Calu3 (cell line): ENCODE data around the gene NAE1. TPM values are rescaled to one million over a fixed set of nuclear protein-coding genes. Genes with fewer than 3 reads are reported as not detected.

Experiments
- BruUV-seq: library from RNA; stranded (reverse); fragments of 400-500 nt; replicated peaks from 2 replicates; lab custom pipeline; 2021; lab: Mats Ljungman, UMichigan
- CTCF ChIA-PET: fragments of 300-600 bp; sonication (Branson Sonifier 250); formaldehyde crosslinking; loops from one replicate; lab custom pipeline; 2022; ENCODE audit warnings: antibody characterized with exemption; lab: Charles Lee
- DNase-seq: peaks from one replicate; pipeline ENCODE4 v3.0.0; 2022
- H3K27ac Mint-ChIP-seq: one replicate; pipeline ENCODE4 v1.8.0; 2022; ENCODE audit warnings: mixed read lengths; ENCODE audit not compliant: unreplicated experiment
- H3K27me3 Mint-ChIP-seq: one replicate; pipeline ENCODE4 v1.8.0; 2022; ENCODE audit warnings: mixed read lengths; ENCODE audit not compliant: unreplicated experiment
- H3K36me3 Mint-ChIP-seq: one replicate; pipeline ENCODE4 v1.8.0; 2022; ENCODE audit warnings: mild to moderate bottlenecking, moderate library complexity, mixed read lengths; ENCODE audit not compliant: insufficient read depth, unreplicated experiment
- H3K4me1 Mint-ChIP-seq: one replicate; pipeline ENCODE4 v1.8.0; 2022; ENCODE audit warnings: mild to moderate bottlenecking, low read depth, mixed read lengths; ENCODE audit not compliant: unreplicated experiment
- H3K4me3 Mint-ChIP-seq: one replicate; pipeline ENCODE4 v1.8.0; 2022; ENCODE audit warnings: mild to moderate bottlenecking, low read depth, moderate library complexity, mixed read lengths; ENCODE audit not compliant: unreplicated experiment
- H3K9me3 Mint-ChIP-seq: one replicate; pipeline ENCODE4 v1.8.0; 2022; ENCODE audit warnings: low read depth, mixed read lengths; ENCODE audit not compliant: unreplicated experiment
- CTCF ChIP-seq: fragments of 200-600 bp; IDR thresholded peaks from one replicate; pipeline ENCODE4 v1.8.0; 2022; ENCODE audit warnings: antibody characterized with exemption; ENCODE audit not compliant: unreplicated experiment
- intact Hi-C: fragments of 100-400 bp; cut with micrococcal nuclease; formaldehyde crosslinking; loops from one replicate; pipeline ENCODE4 v1.10.0; 2022; ENCODE audit not compliant: unreplicated experiment
- total RNA-seq: library from RNA; stranded (reverse); gene quantifications from 2 replicates; pipeline ENCODE4 v1.2.3, GENCODE V29; 2022

The NAE1 gene
- total RNA-seq, 1 experiment from 2014 or later = 79.4 TPM

- peaks cover 81% of the 10 kb centered on the region for H3K27me3 Mint-ChIP-seq
- no TSS peak for BruUV-seq
- intact Hi-C loops = no loop called here
- no peak overlapping the region for H3K4me3 Mint-ChIP-seq
- peaks cover 8% of the 10 kb centered on the region for H3K4me1 Mint-ChIP-seq
- DNase-seq = no peak
- CTCF ChIA-PET = no interaction called here
- H3K36me3 Mint-ChIP-seq = no peaks in the 10 kb centered on the region
- TF ChIP-seq CTCF = no peak
- no peaks in the 10 kb centered on the region for H3K9me3 Mint-ChIP-seq
- H3K27ac Mint-ChIP-seq = no peak overlapping the region
These were observed 10.6 kb upstream of the NAE1 start for GRCh38 chr16:66841366-66841765.

DNA sequence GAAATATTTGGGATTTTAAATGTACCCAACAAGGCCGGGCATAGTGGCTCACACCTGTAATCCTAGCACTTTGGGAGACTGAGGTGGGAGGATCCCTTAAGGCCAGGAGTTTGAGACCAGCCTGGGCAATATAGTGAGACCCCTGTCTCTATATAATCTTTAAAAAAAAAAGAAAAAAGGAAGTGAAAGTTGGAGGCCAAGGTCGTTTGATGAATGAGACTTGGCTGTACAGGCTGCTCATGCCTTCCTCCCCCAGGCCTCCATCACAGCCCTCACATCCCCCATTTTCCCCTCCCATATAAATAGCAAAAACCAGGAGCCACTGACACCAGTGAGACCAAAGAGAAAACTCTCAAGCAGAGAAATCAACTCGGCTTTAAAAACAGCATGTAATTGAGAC is 10.1 kb upstream of the NAE1 start:
- CTCF ChIA-PET = no interaction called here
- H3K27ac Mint-ChIP-seq = no peak overlapping the region
- BruUV-seq = no TSS peak
- no peak for TF ChIP-seq CTCF
- H3K36me3 Mint-ChIP-seq = no peaks in the 10 kb centered on the region
- H3K4me3 Mint-ChIP-seq = no peak overlapping the region
- H3K27me3 Mint-ChIP-seq = peaks cover 76% of the 10 kb centered on the region
- H3K4me1 Mint-ChIP-seq = peaks cover 8% of the 10 kb centered on the region
- no peaks in the 10 kb centered on the region for H3K9me3 Mint-ChIP-seq
- intact Hi-C loops = no loop called here
- no peak for DNase-seq

DNA sequence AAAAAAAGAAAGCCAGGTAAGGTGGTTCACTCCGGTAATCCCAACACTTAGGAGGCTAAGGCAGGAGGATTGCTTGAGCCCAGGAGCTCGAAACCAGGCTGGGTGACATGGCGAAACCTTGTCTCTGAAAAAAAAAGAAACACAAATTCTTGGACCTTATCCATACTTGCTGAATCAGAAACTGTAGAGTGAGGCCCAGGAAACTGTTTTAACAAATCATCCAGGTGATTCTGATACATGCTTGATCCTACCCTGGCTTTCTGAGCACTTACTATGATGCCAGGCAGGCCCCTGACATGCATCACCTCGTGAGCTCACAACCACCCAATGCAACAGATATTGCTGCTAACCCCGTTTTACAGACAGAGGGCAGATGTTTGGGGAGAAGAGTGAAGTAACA is 4.0 kb upstream of the NAE1 start:
- CTCF ChIA-PET = interaction anchor here (1.0 to 1.3 kb wide), 2 partner anchors 8 to 33 kb away, joined by 3 to 10 read pairs; no protein-coding TSS in a partner anchor
- no peak for DNase-seq
- peaks cover 10% of the 10 kb centered on the region for H3K36me3 Mint-ChIP-seq
- no peak overlapping the region for H3K27ac Mint-ChIP-seq
- no peaks in the 10 kb centered on the region for H3K4me1 Mint-ChIP-seq
- H3K27me3 Mint-ChIP-seq = peaks cover 49% of the 10 kb centered on the region
- no peaks in the 10 kb centered on the region for H3K9me3 Mint-ChIP-seq
- TF ChIP-seq CTCF = no peak
- BruUV-seq = no TSS peak
- H3K4me3 Mint-ChIP-seq = no peak overlapping the region
- intact Hi-C loops = no loop called here

DNA sequence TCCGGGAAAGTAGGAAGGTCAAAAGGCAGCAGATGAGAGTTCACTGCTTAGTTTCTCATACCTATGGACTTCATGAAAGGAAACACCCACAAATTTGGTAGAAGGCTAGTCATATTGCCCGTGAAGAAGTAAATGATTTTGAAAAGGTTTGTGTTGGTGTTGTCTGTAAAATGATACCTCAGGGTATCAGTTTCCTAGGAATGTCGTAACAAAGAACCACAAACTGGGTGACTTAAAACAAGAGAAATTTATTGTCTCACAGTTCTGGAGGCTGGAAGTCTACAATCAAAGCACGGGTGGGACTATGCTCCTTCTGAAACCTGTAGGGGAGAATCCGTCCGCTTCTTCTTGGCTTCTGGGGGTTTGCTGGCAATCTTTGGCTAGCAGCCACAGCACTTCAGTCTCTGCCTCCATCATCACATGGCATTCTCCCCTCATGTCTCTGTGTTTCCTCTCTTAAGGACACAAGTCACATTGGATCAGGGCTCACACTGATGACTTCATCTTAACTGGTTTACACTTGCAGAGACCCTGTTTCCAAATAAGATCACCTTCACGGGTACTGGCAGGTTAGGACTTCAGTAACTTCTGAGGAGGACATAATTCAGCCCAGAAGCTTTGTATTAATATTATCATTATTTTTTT is 2.0 kb upstream of the NAE1 start:
- intact Hi-C loops = no loop called here
- peaks cover 15% of the 10 kb centered on the region for H3K36me3 Mint-ChIP-seq
- CTCF ChIA-PET = interaction anchor here (1.1 to 1.4 kb wide), 2 partner anchors 35 to 93 kb away, joined by 3 read pairs; no protein-coding TSS in a partner anchor
- peaks cover 29% of the 10 kb centered on the region for H3K27me3 Mint-ChIP-seq
- no peaks in the 10 kb centered on the region for H3K4me1 Mint-ChIP-seq
- H3K9me3 Mint-ChIP-seq = no peaks in the 10 kb centered on the region
- TF ChIP-seq CTCF = no peak
- H3K4me3 Mint-ChIP-seq = no peak overlapping the region
- H3K27ac Mint-ChIP-seq = no peak overlapping the region
- DNase-seq = no peak
- no TSS peak for BruUV-seq
